HPDE6-E6E7 (cell line): ENCODE measurements around the gene THSD7A.

ENCODE experiments used
- DNase-seq: peaks from one replicate; pipeline ENCODE4 v3.0.0; 2011; ENCODE audit warnings: missing footprints; ENCODE audit errors: extremely low spot score

Gene THSD7A

GRCh38 chr7:11750191-11750590, 81.8 kb downstream of the THSD7A start:
- no peak for DNase-seq

- peak; percentile 3 for DNase-seq
Observed at GRCh38 chr7:11749629-11750028, 82.4 kb downstream of the THSD7A start.

GRCh38 chr7:11748884-11749283, 83.1 kb downstream of the THSD7A start:
- no peak for DNase-seq

GRCh38 chr7:11747715-11748485, 84.1 kb downstream of the THSD7A start:
- peak; percentile 0 for DNase-seq

GRCh38 chr7:11746591-11746990, 85.4 kb downstream of the THSD7A start:
- no peak for DNase-seq

GRCh38 chr7:11743548-11743947, 88.5 kb downstream of the THSD7A start:
- DNase-seq = no peak

- no peak for DNase-seq
Observed at GRCh38 chr7:11743016-11743415, 89.0 kb downstream of the THSD7A start.

GRCh38 chr7:11742496-11742895, 89.5 kb downstream of the THSD7A start:
- no peak for DNase-seq

GRCh38 chr7:11737723-11738122, 94.3 kb downstream of the THSD7A start:
- DNase-seq = peak; percentile 3

- DNase-seq = no peak
Observed at GRCh38 chr7:11732207-11732606, 99.8 kb downstream of the THSD7A start.

GRCh38 chr7:11730725-11731124, 101.3 kb downstream of the THSD7A start:
- DNase-seq = no peak

GRCh38 chr7:11727864-11728263, 104.1 kb downstream of the THSD7A start:
- no peak for DNase-seq

GRCh38 chr7:11726794-11727155, 105.2 kb downstream of the THSD7A start:
- no peak for DNase-seq

GRCh38 chr7:11726001-11726793, 105.8 kb downstream of the THSD7A start:
- no peak for DNase-seq

GRCh38 chr7:11716185-11716584, 115.8 kb downstream of the THSD7A start:
- DNase-seq = no peak

GRCh38 chr7:11714676-11715075, 117.3 kb downstream of the THSD7A start:
- DNase-seq = no peak

GRCh38 chr7:11714205-11714604, 117.8 kb downstream of the THSD7A start:
- DNase-seq = no peak

- no peak for DNase-seq
Observed at GRCh38 chr7:11713352-11713751, 118.6 kb downstream of the THSD7A start.

- DNase-seq = no peak
Observed at GRCh38 chr7:11710377-11710776, 121.6 kb downstream of the THSD7A start.

GRCh38 chr7:11709196-11709595, 122.8 kb downstream of the THSD7A start:
- DNase-seq = no peak

GRCh38 chr7:11707606-11708193, 124.3 kb downstream of the THSD7A start:
- DNase-seq = no peak

- DNase-seq = no peak
Observed at GRCh38 chr7:11706666-11707605, 125.1 kb downstream of the THSD7A start.
